ENCODE data around the gene RTBDN.

Gene RTBDN

GRCh38 chr19:12778017-12778904 is 56.1 kb downstream of the RTBDN start:
- no peak for DNase-seq

GRCh38 chr19:12777217-12778016 is 57.0 kb downstream of the RTBDN start:
- DNase-seq: peak; percentile 52

Data from T1000 (cell line).